GM23338 (cell line): ENCODE measurements around the gene PKD2L2. TPM values are rescaled to one million over a fixed set of nuclear protein-coding genes. Genes with fewer than 3 reads are reported as not detected.

ENCODE experiments used
- ATAC-seq: fragments of 200-7000 bp; cut with Tn5 transposase; 3 replicates; pipeline ENCODE4 v1.9.1; 2020
- DNase-seq: peaks from one replicate; pipeline ENCODE4 v3.0.0-alpha.2; 2015; ENCODE audit warnings: low spot score
- H2AFZ ChIP-seq: fragments of 200-600 bp; sonication (generic); 2 replicates; pipeline ENCODE4 v1.8.0; 2016; ENCODE audit warnings: antibody characterized with exemption, mild to moderate bottlenecking, moderate library complexity
- H3F3A ChIP-seq: fragments of 200-600 bp; sonication (generic); replicated peaks from 2 replicates; pipeline ENCODE4 v1.8.0; 2017; ENCODE audit warnings: antibody characterized with exemption, mixed run types, low read depth
- H3K27ac ChIP-seq: fragments of 200-600 bp; sonication (generic); 2 replicates; pipeline ENCODE4 v1.6.1; 2016; ENCODE audit warnings: low read depth
- H3K27me3 ChIP-seq: fragments of 200-600 bp; sonication (generic); 2 replicates; pipeline ENCODE4 v1.8.0; 2016; ENCODE audit warnings: mild to moderate bottlenecking, mixed run types, moderate library complexity; ENCODE audit not compliant: insufficient read depth
- H3K36me3 ChIP-seq: fragments of 200-600 bp; sonication (generic); 2 replicates; pipeline ENCODE4 v1.8.0; 2016; ENCODE audit warnings: mild to moderate bottlenecking; ENCODE audit not compliant: insufficient read depth
- H3K4me1 ChIP-seq: fragments of 200-600 bp; sonication (generic); 2 replicates; pipeline ENCODE4 v1.8.0; 2016; ENCODE audit warnings: mild to moderate bottlenecking, moderate library complexity; ENCODE audit not compliant: insufficient read depth
- H3K4me2 ChIP-seq: fragments of 200-600 bp; sonication (generic); 2 replicates; pipeline ENCODE4 v1.7.1; 2017; ENCODE audit warnings: mixed run types
- H3K4me3 ChIP-seq: fragments of 200-600 bp; sonication (generic); 2 replicates; pipeline ENCODE4 v1.6.1; 2016; ENCODE audit warnings: mixed run types
- H3K79me2 ChIP-seq: fragments of 200-600 bp; sonication (generic); replicated peaks from 2 replicates; pipeline ENCODE4 v1.8.0; 2017; ENCODE audit warnings: mild to moderate bottlenecking; ENCODE audit not compliant: insufficient read depth
- H3K9me2 ChIP-seq: fragments of 200-600 bp; sonication (generic); 2 replicates; pipeline ENCODE4 v1.8.0; 2017; ENCODE audit not compliant: insufficient read depth
- H4K20me1 ChIP-seq: fragments of 200-600 bp; sonication (generic); replicated peaks from 2 replicates; pipeline ENCODE4 v1.8.0; 2017; ENCODE audit warnings: mild to moderate bottlenecking; ENCODE audit not compliant: insufficient read depth
- H3K27ac Mint-ChIP-seq: 2 replicates; pipeline ENCODE4 v1.8.0; 2020; ENCODE audit warnings: inconsistent platforms, mild to moderate bottlenecking, moderate library complexity, mixed read lengths
- H3K27me3 Mint-ChIP-seq: 3 replicates; pipeline ENCODE4 v1.8.0; 2022; ENCODE audit warnings: low read depth, mild to moderate bottlenecking, moderate library complexity, mixed read lengths, inconsistent platforms; ENCODE audit not compliant: insufficient read depth, poor library complexity
- H3K36me3 Mint-ChIP-seq: 3 replicates; pipeline ENCODE4 v1.8.0; 2021; ENCODE audit warnings: low read depth, mild to moderate bottlenecking, inconsistent platforms, moderate library complexity, mixed read lengths
- H3K4me1 Mint-ChIP-seq: 3 replicates; pipeline ENCODE4 v1.8.0; 2020; ENCODE audit warnings: mild to moderate bottlenecking, inconsistent platforms, mixed read lengths
- H3K4me3 Mint-ChIP-seq: 3 replicates; pipeline ENCODE4 v1.8.0; 2021; ENCODE audit warnings: moderate library complexity, mild to moderate bottlenecking, inconsistent platforms, mixed read lengths
- H3K9me3 Mint-ChIP-seq: 3 replicates; pipeline ENCODE4 v1.8.0; 2020; ENCODE audit warnings: moderate library complexity, mild to moderate bottlenecking, inconsistent platforms, mixed read lengths
- CREB1 ChIP-seq: fragments of 250-450 bp; sonication (Bioruptor Pico); IDR thresholded peaks from 2 replicates; pipeline ENCODE4 v1.5.0; 2020; ENCODE audit warnings: low read depth, mild to moderate bottlenecking, moderate library complexity
- ETS1 ChIP-seq: IDR thresholded peaks from 2 replicates; pipeline ENCODE4 v1.6.1; 2016; ENCODE audit warnings: antibody characterized with exemption
- EZH2 ChIP-seq: fragments of 200-600 bp; sonication (generic); IDR thresholded peaks from one replicate; pipeline ENCODE4 v1.8.0; 2017; ENCODE audit warnings: antibody characterized with exemption, mild to moderate bottlenecking, low read depth; ENCODE audit not compliant: unreplicated experiment
- EZH2phosphoT487 ChIP-seq: fragments of 200-600 bp; sonication (generic); IDR thresholded peaks from one replicate; pipeline ENCODE4 v1.8.1; 2018; ENCODE audit warnings: antibody characterized with exemption; ENCODE audit not compliant: unreplicated experiment
- JUNB ChIP-seq: IDR thresholded peaks from one replicate; pipeline ENCODE4 v1.6.1; 2016; ENCODE audit warnings: antibody characterized with exemption; ENCODE audit not compliant: unreplicated experiment
- NANOG ChIP-seq: IDR thresholded peaks from 2 replicates; pipeline ENCODE4 v1.6.1; 2016; ENCODE audit warnings: antibody characterized with exemption, borderline replicate concordance
- POLR2AphosphoS5 ChIP-seq: IDR thresholded peaks from 2 replicates; pipeline ENCODE4 v1.6.1; 2016; ENCODE audit warnings: antibody characterized with exemption, low read depth
- REST ChIP-seq: IDR thresholded peaks from one replicate; pipeline ENCODE4 v1.6.1; 2018; ENCODE audit warnings: antibody characterized with exemption; ENCODE audit not compliant: unreplicated experiment
- STAT1 ChIP-seq: IDR thresholded peaks from one replicate; pipeline ENCODE4 v1.6.1; 2016; ENCODE audit warnings: antibody characterized with exemption; ENCODE audit not compliant: unreplicated experiment
- ZNF114 ChIP-seq: fragments of 250-450 bp; sonication (Bioruptor Pico); IDR thresholded peaks from 2 replicates; pipeline ENCODE4 v1.5.0; 2020; ENCODE audit warnings: mild to moderate bottlenecking, moderate library complexity
- ZNF331 ChIP-seq: fragments of 250-450 bp; sonication (Bioruptor Pico); IDR thresholded peaks from 2 replicates; pipeline ENCODE4 v1.5.0; 2020; ENCODE audit warnings: low read depth, mild to moderate bottlenecking, moderate library complexity
- polyA plus RNA-seq: library from polyadenylated mRNA; unstranded; fragments of >200 nt; fragmentation: Nextera tagmentation; extraction: Ambion mirVana; gene quantifications from 2 replicates; pipeline ENCODE4 v1.2.1, GENCODE V29; 2016
- total RNA-seq: library from RNA; depleted of rRNA; stranded (reverse); fragments of >200 nt; shearing (Covaris generic); gene quantifications from 2 replicates; pipeline ENCODE4 v1.2.3, GENCODE V29; 2014
- TF ChIP-seq, protein P1 (sequence below), 2 experiments: fragments of 200-600 bp in 1 of 2; sonication (generic) in 1 of 2; conservative IDR thresholded peaks; 2 replicates each; pipeline versions ENCODE4 v1.5.1 to v1.6.1; 2016 to 2017; ENCODE audit warnings: antibody characterized with exemption in 2 of 2, low read depth in 2 of 2, mild to moderate bottlenecking in 2 of 2, moderate library complexity in 1 of 2
- TF ChIP-seq, protein P2 (sequence below): fragments of 250-450 bp; sonication (Bioruptor Pico); IDR thresholded peaks from 2 replicates; pipeline ENCODE4 v1.5.0; 2020; ENCODE audit warnings: mild to moderate bottlenecking, moderate library complexity

PKD2L2 gene
- total and polyA plus RNA-seq, 2 experiments from 2014 or later = 0.16 TPM; not detected in 1

DNA sequence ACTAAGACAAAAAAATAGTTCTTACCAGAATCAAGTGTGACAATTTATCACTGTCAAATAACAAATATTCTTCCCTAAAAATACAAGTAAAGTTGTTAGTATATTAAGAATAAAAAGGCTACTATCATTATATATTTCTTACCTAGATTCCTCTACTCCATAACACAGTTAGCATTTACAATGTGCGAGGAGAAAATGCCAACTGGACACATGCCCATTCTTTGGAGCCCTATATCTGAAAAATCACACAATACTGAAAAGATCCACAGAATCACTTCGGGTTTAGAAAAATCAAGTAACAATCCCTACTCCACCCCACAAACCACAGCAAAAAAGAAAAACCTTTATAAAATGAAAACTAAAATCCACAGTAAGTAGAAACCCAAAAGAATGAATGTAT is 70.9 kb downstream of the PKD2L2 start:
- no peak overlapping the region for H2AFZ ChIP-seq
- ATAC-seq (no peak), DNase-seq (no peak)
- Mint-ChIP-seq H3K27ac (no peak overlapping the region), H3K36me3 (peaks cover 13% of the 10 kb centered on the region), H3K27me3 (no peaks in the 10 kb centered on the region), H3K4me3 (no peak overlapping the region), H3K4me1 (no peaks in the 10 kb centered on the region), H3K9me3 (no peaks in the 10 kb centered on the region)
- H3K9me2 ChIP-seq = no peaks in the 10 kb centered on the region
- H3K4me2 ChIP-seq = no peak overlapping the region
- no peak overlapping the region for H3K4me3 ChIP-seq
- no peaks in the 10 kb centered on the region for H3K27me3 ChIP-seq
- TF ChIP-seq ZNF114 (CRISPR knock-in tag) (no peak), EZH2phosphoT487 (no peak), ZNF331 (CRISPR knock-in tag) (no peak), ETS1 (no peak), REST (no peak), EZH2 (no peak), STAT1 (no peak), NANOG (no peak), JUNB (no peak), CREB1 (no peak), POLR2AphosphoS5 (no peak)
- TF ChIP-seq, protein P1, sequence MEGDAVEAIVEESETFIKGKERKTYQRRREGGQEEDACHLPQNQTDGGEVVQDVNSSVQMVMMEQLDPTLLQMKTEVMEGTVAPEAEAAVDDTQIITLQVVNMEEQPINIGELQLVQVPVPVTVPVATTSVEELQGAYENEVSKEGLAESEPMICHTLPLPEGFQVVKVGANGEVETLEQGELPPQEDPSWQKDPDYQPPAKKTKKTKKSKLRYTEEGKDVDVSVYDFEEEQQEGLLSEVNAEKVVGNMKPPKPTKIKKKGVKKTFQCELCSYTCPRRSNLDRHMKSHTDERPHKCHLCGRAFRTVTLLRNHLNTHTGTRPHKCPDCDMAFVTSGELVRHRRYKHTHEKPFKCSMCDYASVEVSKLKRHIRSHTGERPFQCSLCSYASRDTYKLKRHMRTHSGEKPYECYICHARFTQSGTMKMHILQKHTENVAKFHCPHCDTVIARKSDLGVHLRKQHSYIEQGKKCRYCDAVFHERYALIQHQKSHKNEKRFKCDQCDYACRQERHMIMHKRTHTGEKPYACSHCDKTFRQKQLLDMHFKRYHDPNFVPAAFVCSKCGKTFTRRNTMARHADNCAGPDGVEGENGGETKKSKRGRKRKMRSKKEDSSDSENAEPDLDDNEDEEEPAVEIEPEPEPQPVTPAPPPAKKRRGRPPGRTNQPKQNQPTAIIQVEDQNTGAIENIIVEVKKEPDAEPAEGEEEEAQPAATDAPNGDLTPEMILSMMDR (conservative IDR thresholded peaks at IDR 0.05; ENCODE audit: low read depth in 2 of 2) = no peak
- TF ChIP-seq, protein P2, sequence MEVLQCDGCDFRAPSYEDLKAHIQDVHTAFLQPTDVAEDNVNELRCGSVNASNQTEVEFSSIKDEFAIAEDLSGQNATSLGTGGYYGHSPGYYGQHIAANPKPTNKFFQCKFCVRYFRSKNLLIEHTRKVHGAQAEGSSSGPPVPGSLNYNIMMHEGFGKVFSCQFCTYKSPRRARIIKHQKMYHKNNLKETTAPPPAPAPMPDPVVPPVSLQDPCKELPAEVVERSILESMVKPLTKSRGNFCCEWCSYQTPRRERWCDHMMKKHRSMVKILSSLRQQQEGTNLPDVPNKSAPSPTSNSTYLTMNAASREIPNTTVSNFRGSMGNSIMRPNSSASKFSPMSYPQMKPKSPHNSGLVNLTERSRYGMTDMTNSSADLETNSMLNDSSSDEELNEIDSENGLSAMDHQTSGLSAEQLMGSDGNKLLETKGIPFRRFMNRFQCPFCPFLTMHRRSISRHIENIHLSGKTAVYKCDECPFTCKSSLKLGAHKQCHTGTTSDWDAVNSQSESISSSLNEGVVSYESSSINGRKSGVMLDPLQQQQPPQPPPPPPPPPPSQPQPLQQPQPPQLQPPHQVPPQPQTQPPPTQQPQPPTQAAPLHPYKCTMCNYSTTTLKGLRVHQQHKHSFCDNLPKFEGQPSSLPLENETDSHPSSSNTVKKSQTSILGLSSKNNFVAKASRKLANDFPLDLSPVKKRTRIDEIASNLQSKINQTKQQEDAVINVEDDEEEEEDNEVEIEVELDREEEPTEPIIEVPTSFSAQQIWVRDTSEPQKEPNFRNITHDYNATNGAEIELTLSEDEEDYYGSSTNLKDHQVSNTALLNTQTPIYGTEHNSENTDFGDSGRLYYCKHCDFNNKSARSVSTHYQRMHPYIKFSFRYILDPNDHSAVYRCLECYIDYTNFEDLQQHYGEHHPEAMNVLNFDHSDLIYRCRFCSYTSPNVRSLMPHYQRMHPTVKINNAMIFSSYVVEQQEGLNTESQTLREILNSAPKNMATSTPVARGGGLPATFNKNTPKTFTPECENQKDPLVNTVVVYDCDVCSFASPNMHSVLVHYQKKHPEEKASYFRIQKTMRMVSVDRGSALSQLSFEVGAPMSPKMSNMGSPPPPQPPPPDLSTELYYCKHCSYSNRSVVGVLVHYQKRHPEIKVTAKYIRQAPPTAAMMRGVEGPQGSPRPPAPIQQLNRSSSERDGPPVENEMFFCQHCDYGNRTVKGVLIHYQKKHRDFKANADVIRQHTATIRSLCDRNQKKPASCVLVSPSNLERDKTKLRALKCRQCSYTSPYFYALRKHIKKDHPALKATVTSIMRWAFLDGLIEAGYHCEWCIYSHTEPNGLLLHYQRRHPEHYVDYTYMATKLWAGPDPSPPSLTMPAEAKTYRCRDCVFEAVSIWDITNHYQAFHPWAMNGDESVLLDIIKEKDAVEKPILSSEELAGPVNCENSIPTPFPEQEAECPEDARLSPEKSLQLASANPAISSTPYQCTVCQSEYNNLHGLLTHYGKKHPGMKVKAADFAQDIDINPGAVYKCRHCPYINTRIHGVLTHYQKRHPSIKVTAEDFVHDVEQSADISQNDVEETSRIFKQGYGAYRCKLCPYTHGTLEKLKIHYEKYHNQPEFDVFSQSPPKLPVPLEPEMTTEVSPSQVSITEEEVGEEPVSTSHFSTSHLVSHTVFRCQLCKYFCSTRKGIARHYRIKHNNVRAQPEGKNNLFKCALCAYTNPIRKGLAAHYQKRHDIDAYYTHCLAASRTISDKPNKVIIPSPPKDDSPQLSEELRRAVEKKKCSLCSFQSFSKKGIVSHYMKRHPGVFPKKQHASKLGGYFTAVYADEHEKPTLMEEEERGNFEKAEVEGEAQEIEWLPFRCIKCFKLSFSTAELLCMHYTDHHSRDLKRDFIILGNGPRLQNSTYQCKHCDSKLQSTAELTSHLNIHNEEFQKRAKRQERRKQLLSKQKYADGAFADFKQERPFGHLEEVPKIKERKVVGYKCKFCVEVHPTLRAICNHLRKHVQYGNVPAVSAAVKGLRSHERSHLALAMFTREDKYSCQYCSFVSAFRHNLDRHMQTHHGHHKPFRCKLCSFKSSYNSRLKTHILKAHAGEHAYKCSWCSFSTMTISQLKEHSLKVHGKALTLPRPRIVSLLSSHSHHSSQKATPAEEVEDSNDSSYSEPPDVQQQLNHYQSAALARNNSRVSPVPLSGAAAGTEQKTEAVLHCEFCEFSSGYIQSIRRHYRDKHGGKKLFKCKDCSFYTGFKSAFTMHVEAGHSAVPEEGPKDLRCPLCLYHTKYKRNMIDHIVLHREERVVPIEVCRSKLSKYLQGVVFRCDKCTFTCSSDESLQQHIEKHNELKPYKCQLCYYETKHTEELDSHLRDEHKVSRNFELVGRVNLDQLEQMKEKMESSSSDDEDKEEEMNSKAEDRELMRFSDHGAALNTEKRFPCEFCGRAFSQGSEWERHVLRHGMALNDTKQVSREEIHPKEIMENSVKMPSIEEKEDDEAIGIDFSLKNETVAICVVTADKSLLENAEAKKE (CRISPR knock-in tag) = no peak
- no peak overlapping the region for H3K27ac ChIP-seq
- no peaks in the 10 kb centered on the region; the same call in 1 of the 2 replicates for H3F3A ChIP-seq
- H3K79me2 ChIP-seq = no peaks in the 10 kb centered on the region
- H3K4me1 ChIP-seq = no peaks in the 10 kb centered on the region
- no peaks in the 10 kb centered on the region for H3K36me3 ChIP-seq
- peaks cover 6% of the 10 kb centered on the region; the same call in 1 of the 2 replicates for H4K20me1 ChIP-seq
